ENCODE results near the gene PLK3.
"Not testable (repeated sequence)": the region's sequence is repeated elsewhere in the genome, so short reads cannot be mapped to it uniquely, and the experiment has no call there.

PLK3 gene

DNA sequence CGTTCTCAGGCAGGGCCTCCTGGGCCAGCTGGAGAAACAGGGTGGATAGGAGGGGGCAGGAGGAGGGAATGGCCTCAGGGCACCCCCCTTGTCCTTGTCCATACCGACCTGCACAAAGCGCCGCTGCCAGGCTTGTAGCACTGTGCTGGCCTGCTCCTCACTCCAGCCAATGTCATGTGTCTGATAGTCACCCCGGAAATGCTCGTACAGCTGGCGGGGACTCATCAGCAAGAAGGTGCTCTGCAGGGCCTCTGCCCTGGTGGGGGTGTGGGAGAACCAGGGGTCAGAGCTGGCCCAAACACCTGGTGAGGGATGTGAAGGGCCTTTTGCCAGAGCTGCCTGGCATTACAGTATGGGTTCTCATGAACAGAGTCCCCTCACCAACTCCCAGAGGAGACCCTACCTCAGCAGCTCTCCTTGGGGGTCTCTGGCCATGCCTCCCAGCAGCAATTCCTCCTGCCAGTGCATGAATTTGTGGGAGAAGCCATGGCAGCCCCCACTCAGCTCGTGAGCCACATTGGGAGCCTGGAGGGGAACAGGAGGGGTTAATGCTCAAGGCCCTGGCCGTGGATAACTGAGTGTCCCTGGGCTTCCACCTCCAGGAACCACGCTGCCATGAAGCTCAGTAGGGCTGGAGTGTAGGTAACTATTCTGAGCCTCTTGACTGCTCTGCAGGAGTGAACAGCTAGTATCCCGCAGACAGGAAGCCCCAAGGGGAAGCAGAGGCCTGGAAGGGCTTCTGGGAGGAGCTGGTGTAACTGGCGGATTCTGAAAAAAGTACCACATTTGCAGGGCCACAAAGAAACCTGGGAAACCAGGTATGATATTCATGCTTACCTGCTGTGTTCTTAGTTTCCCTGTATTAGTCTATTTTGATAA is 29.6 kb downstream of the PLK3 start:
- no peak for DNase-seq

DNA sequence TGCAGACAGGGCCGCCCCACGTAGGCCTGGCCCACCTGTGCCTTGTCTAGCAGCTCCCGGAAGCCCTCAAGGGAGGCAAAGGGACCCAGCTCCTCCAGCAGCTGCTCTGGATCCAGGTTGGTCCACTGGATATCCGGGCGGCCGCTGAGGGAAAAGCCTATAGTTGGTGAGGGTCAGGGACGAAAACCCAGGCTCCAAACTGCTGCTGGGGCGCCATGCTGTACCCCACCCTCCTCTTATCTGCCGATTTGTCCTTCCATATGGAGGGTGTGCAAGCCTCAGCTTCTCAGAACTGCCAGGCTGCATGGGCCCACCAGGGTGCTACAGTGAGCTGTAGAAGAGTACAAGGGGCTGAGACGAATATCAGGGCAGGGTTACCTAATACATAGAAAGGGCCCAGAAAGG is 30.7 kb downstream of the PLK3 start:
- no peak for DNase-seq

DNA sequence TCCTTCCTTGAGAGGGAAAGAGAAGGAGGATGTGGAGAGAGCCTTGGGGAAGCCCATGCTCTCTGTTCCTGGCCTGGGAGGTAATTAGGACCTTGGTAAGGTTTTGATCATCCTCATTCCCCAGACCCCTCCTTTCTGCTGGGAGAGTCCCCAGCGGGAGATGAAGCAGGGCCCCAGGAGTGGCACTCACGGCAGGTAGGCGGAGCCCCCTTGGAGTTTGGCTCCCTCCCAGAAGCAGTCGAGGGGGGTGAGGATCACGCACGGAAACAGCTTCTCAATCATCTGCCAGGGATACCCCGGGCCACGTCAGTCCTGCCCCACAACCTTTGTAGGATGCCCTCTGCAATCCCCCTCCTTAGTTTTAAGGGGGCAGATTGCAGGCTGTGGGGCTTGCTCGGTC is 31.3 kb downstream of the PLK3 start:
- DNase-seq: no peak

DNA sequence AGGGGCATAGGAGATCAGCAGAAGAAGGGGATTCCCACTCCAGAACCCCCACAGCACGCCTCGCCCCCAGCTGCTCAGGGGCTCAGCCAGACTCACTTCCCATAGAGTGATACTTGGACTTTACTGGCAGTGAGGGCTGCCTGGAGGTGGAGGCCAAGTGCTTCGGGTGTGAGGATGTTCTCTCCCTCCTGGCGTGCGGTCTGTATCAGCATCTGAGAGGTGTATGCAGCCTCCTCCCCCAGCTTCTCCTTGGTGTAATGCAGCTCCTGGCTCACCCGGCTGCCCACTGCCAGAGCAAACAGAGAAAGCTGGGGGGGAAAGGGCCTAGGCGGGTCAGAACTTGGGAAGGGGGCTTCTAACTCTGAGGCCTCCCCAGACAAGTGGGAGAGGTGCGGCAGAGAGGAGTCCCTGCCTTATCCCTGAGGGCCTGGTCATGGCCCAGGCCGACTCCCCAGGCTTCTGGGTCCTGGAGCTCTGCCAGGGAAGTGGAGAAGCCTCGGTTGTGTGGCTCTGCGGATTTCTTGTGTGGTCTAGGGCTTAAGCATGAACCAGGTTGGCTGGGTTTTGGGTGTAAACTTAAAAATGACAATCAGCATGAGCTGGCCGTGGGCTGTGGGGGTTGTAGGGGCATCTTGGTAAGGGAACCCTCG is 32.0 kb downstream of the PLK3 start:
- no peak for DNase-seq

DNA sequence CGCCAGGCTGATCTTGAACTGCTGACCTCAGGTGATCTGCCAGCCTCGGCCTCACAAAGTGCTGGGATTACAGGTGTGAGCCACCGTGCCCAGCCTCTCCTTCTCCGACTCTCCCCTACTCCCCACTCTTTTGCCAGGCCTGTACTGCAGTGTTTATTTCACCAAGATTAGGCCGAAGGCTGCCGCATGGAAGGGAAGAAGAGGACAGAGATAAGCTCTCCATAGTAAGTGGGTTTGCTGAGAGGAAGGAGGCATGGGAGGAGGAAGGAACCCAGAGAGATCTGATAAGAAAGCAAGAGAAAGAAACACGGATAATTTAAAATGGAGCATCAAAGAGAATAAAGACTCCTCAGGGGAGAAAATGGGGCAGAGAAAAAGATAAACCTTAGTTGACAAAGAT is 34.2 kb downstream of the PLK3 start:
- DNase-seq: no peak

DNA sequence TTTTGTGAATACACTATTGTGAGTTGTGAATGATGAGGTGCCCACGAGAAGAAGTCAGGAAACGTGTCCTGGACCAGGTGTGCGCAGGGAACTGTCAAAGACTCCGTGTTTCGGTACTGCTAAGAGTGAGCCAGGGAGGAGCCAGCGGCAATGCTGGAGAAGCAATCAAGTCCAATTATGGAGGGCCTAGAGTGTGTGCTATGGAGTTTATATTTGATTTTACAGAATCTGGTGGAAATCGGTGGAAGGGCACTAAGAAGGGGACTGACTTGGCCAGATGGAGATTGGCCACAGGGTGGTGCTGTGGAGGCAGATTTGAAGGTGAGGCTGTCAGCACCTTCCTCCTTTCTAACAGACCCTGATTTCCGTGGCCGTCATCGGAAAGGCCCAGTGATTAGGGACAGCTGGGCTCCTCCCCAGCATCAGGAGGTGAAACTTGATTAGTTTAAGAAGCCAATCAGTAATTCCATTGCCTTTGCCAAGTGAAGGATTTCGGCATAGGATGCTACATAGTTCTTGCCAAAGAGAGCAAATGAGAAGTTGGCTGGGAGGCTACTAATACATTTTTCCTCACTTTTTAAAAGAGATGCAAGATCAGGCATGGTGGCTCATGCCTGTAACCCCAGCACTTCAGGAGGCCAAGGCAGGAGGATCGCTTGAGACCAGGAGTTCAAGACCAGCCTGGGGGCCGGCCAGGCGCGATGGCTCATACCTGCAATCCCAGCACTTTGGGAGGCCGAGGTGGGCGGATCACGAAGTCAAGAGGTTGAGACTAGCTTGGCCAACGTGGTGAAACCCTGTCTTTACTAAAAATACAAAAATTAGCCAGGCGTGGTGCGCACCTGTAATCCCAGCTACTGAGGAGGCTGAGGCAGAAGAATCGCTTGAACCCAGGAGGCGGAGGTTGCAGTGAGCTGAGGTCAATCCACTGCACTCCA is 35.8 kb downstream of the PLK3 start:
- peak; percentile 89 for DNase-seq

DNA sequence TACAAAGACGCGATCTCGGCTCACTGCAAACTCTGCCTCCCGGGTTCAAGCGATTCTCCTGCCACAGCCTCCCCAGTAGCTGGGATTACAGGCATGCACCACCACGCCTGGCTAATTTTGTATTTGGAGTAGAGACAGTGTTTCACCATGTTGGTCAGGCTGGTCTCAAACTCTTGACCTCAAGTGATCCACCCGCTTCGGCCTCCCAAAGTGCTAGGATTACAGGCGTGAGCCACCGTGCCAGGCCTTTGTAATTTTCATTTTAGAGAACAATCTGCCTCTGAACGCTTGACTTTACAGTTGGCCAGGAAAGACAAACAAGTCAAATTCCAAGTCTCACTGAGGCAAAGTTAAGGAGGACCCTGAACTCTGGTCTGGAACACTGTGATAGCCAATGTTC is 38.1 kb downstream of the PLK3 start:
- not testable (repeated sequence) for DNase-seq

DNA sequence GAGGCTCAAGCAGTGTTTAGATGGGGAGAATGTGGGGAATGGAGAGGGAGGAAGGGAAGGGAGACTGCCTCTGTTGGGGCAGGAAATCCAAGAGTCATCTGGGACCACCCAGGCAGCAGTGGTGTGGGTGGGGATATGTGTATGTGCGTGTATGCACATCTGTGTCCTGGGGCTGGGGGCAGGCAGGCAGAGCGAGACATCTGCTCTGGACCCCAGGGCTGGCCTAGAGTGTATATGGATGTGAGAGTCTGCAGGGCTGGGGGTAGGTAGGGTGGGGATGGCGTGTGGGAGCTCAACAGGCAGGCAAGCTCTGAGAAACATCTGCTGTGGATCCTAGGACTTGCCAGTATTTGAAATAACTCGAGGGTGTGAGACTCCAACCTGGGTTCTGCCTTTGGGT is 39.4 kb downstream of the PLK3 start:
- no peak for DNase-seq

DNA sequence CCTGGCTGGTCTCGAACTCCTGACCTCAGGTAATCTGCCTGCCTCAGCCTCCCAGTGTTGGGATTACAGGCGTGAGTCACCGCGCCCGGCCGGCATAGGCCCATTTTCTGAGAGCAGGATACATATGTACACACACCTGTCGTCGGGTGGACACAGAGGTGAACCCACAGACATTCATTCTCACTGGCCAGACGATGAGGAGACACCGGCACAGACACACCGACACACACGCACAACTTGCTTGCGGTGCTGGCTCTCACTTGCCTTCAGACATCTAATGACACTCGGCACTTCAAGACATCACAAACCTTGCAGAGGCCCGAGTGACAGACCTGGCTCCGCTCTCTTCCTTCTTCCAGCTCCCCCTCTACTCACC is 42.3 kb downstream of the PLK3 start:
- DNase-seq: no peak

DNA sequence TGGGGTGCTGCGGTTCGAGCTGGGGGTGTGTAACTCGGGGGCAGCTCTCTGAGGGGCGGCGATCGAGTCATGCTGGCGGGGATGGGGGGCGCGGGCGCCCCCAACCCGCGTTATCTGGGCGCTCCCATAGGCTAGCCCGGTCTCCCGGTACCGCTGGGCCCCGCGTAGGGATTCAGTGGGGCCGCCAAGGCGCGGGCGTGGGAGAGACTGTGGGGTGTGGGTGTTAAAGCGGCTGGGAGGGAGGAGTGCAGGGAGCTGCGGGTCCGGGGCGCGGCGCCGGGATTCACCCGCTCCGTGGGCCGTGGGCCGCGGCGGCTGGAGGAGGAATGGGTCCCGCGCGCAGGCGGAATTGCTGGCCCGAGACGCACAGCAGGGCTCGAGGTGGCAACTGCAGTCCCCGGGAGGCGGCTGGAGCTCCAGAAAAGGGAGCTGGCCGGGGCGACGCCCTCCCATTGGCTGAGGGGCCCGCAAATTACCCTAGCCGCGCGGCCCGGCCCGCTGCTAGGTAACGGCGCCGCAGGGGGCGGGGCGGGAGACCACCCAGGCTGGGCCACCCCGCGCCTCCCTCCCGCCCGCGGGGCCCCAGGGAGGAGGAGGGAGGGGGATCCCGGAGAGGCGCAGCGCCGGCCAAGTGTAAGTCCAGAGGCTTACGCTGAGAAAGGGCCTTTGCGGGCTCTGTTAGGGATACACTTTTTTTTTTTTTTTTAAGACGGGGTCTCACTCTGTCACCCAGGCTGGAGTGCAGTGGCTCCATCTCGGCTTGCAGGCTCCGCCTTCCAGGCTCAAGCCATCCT is 42.9 kb downstream of the PLK3 start, which contains the start of gene PTCH2:
PTCH2 (minus strand) TSS at position 392 of the 794 bp plus-strand sequence; CDS start at position 71, 321 bp downstream.
- peak; percentile 19 for DNase-seq

DNA sequence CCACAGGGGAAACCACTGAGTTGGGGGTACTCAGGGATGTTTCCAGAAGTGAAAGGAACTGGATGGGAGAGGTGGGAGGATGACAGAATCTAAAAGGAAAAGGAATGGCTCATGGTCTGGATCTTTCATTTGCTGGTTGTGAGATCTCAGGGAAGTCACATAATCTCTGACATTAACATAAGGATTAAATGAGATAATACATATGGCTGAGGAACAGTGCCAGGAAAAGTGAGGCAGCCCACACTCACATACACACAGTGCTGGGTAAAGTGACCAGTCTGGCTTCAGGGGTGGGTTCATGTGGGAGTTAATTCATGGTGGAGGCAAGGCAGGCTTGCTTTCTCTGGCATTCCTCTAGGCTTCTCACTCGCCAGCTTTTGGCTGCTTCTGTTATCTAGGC is 46.8 kb downstream of the PLK3 start:
- DNase-seq: no peak

DNA sequence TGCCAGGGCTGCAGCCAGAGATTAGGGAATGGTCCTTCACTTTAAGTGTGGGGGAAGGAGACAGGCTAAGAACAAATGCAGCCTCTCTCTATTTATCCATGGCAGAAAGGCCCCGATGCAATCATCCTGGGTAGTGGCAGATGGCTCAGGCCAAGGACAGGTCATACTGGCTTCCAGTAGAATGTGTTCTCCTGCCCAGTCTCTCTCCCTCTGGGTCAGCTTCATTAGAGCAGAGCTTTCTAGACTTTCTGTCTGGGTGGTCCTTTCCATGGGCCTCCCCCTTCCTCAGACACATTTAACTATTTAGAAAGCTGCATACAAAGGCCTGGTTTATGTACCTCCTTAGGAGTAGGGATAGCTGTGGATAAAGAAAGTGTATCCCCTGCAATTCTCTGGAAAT is 47.7 kb downstream of the PLK3 start:
- DNase-seq: no peak

DNA sequence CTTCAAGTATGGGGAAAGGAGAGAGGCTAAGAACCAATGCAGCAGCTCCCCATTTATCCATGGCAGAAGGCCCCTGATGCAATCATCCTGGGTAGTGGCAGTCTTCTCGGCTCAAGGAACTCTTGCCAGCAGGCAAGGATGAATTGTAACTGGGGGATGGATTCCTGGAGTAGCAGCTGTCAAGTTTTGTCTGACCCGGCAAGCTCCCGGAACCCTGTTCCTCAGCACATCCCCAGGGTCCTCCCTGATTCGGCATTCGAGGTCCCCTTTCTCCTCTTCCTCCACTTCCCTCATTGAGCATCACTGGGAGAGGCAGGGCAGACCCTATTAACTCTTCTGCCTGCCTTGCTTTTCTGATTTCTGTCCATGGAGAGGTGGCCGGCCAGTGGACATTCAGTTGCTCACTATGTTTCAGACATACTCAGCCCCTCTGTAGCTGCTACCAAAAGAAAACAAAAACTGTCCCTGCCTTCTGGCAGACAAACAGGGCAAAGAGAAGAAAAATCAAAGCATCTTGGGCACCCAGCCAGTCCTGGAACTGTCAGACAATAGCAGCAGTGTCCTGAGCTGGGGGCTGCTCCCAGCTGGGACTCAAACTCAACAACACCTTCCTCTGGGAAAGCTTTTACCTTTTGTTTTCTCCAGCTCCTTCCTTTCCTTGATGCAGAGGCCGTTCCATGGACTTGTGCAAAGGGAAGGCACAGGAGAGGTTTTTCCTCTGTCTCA is 48.4 kb downstream of the PLK3 start:
- no peak for DNase-seq

DNA sequence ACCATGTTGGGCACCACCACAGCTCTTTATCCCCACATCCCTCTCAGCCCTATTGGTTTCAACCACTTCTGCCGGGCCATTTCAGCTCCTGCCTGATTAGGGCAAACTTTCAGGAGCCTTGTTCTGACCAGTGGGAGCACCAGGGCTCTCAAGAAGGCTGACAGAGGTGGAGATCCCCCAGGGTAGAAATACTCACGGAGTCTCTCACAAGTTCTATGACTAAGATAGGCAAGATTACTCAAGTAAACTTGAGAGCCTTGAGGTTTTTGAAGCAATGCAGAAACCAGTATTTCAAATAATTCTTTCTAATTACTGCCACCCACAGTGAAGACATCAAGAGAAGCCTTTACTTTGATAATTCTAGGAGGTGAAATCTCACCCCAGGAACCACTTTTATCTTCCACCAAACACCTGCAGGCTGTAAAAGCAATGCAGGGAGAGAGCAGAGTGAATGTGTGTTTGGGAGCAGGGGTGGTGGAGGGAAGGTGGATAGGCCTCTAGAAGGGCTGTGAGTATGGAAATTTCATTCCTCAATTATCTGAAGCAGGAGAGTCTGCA is 49.5 kb downstream of the PLK3 start:
- no peak for DNase-seq

DNA sequence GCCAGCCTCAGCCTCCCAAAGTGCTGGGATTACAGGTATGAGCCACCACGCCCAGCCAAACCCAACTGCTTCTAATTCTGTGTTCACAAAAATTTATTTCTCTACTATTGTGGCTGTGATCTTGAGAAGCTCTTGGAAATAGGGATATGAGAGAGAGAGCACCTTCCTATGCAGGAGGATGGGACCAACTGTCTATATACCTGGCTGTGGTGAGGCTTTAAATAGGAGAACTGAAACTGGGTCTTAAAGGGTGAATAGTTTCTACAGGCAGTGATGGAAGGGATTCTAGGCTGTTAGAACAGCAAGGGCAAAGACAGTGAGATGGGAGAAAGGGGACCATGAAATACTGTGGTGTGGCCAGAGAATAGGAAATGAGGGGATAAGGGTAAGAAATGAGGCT is 51.1 kb downstream of the PLK3 start:
- DNase-seq: no peak

DNA sequence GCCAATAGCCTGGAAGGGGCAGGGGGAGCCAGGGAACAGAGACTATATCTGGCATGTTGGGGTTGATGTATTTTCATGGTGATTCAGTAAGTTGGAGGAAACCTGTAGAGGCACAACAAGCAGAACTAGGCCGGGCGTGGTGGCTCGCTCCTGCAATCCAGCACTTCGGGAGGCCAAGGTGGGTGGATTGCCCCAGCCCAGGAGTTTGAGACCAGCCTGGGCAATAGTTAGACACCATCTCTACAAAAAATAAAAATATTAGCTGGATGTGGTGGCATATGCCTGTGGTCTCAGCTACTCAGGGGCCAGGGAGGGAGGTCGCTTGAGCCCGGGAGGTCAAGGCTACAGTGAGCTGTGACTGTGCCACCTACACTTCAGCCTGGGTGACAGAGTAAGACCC is 53.0 kb downstream of the PLK3 start:
- DNase-seq: no peak

DNA sequence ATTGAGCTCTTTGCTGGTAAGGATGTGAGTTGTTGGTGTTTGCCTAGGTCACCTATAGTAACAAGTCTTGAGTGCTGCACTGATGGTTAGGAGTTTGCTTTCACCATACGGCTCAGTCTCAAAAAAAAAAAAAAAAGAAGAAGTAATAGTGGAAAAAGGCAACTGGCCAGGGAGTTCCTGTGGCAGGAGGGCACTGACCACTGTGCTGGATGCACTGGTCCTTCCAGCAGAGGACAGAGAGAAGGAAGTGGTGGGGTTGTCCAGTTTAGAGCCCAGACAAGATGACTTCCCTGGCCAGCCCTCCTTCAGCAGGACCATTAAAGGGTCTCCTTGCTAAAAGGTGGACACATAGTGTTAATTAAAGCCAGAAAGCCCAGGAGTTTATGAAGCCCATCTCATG is 54.8 kb downstream of the PLK3 start:
- DNase-seq: no peak

All from activated naive CD4-positive, alpha-beta T cell treated with anti-CD3 and anti-CD28 coated beads, Interleukin-2, amount 50 U/mL, for 16 hours (primary cell).